Neuron (in vitro differentiated cells): ENCODE measurements around the gene EPG5.
"Not testable (repeated sequence)": the region's sequence is repeated elsewhere in the genome, so short reads cannot be mapped to it uniquely, and the experiment has no call there.

ENCODE experiments used
- H2AFZ ChIP-seq: one replicate; pipeline ENCODE4 v1.6.1; 2013; ENCODE audit warnings: low read depth, mild to moderate bottlenecking, inconsistent platforms, low read length, moderate library complexity
- H3K27me3 ChIP-seq: one replicate; pipeline ENCODE4 v1.6.1; 2013; ENCODE audit warnings: low read length; ENCODE audit not compliant: insufficient read depth
- H3K36me3 ChIP-seq: one replicate; pipeline ENCODE4 v1.6.1; 2013; ENCODE audit warnings: low read length; ENCODE audit not compliant: insufficient read depth
- H3K4me1 ChIP-seq: one replicate; pipeline ENCODE4 v1.6.1; 2013; ENCODE audit warnings: low read length; ENCODE audit not compliant: insufficient read depth
- H3K4me3 ChIP-seq: 2 replicates; pipeline ENCODE4 v1.5.1; 2013; ENCODE audit warnings: mild to moderate bottlenecking, low read length, moderate library complexity
- H3K9me3 ChIP-seq: one replicate; pipeline ENCODE4 v1.6.1; 2013; ENCODE audit warnings: low read length

Gene EPG5

DNA sequence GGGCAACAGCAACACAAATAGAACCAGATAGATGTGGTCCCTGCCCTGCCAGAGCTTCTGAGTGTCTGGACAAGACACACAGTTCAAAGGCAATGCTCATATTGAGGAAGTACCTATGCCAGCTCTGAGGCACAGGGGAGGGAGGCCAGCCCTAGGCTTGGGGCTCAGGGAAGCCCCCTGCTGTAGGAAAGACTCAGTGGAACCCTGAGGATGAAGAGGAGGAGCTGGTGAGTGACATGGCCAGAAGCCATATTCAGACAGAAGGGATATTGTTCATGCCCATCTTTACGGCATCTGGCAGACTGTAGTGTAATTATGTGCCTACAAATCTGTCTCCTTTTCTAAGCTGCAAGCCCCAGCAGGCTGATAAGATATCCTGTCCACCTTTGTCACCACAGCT is 132.8 kb downstream of the EPG5 start:
- H3K27me3 ChIP-seq: peaks cover 41% of the 10 kb centered on the region
- H3K4me3 ChIP-seq: no peak overlapping the region
- no peaks in the 10 kb centered on the region for H3K36me3 ChIP-seq
- no peaks in the 10 kb centered on the region for H3K9me3 ChIP-seq
- H2AFZ ChIP-seq: no peak overlapping the region
- H3K4me1 ChIP-seq: peaks cover 3% of the 10 kb centered on the region

DNA sequence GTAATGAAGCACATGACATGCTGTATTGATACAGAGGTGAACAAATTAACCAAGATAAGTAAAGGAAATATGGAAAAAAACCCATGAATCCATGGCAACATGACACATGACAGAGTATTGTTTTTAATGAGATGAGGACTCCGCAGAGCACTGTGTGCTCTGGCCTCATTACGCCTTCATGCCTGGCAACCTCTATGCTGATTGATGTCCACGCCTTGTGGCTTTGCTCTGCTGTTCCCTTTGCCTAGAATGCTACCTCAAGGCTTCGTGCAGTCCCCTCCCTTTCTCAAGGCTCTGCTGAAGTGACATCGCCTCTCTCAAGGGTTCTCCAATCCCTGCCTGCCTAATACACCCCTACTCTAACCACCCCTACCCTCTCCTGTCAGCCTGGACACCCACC is 133.3 kb downstream of the EPG5 start:
- Histone ChIP-seq H3K4me3 (no peak overlapping the region), H3K27me3 (peaks cover 41% of the 10 kb centered on the region), H3K36me3 (no peaks in the 10 kb centered on the region), H3K9me3 (no peaks in the 10 kb centered on the region), H2AFZ (no peak overlapping the region), H3K4me1 (peaks cover 3% of the 10 kb centered on the region)

DNA sequence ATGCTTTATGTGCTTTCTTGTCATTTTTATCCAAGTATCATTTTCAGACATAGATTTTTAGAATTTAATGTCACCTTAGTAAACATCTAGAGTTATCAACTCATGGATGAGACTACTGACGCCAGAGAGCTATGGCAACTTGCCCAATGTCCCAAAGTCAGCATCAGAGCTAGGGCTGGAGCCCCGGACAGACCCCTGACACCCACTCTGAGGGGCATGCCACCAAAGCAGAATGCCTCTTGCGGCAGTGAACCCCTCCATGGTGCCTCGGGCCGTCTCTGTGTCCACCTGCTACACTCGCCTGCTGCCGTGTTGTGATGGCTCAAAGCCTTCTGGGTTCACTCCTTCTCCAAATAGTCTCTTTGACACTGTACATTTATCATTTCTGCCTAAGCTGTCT is 136.2 kb downstream of the EPG5 start:
- Histone ChIP-seq H3K4me1 (peaks cover 11% of the 10 kb centered on the region), H3K27me3 (peaks cover 14% of the 10 kb centered on the region)

DNA sequence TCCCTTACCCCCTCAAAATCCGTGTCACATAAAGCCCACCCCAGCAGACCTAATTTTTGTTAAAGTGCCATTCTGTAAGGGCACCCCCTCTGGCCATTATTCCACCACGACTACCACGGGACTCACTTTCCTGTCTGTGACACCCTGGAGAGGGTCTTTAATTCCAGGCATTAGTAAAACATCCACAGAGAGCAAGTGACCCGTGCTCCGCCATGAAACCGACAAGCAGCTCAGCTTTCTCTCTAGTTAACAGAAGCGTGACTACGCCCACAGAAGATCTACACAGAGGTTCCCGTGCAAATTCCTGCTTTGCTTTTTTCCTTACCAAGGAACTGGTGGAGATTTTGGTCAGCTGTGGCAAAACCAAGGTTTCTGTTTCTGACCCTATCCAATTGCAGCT is 137.3 kb downstream of the EPG5 start:
- no peaks in the 10 kb centered on the region for H3K9me3 ChIP-seq
- H3K27me3 ChIP-seq: peaks cover 5% of the 10 kb centered on the region
- peaks cover 11% of the 10 kb centered on the region for H3K4me1 ChIP-seq
- H2AFZ ChIP-seq: no peak overlapping the region
- H3K36me3 ChIP-seq: no peaks in the 10 kb centered on the region
- H3K4me3 ChIP-seq: no peak overlapping the region

More for the DNA sequence above, 136.2 kb downstream of the EPG5 start:
- no peak overlapping the region for H2AFZ ChIP-seq
- no peak overlapping the region for H3K4me3 ChIP-seq
- H3K9me3 ChIP-seq: no peaks in the 10 kb centered on the region
- no peaks in the 10 kb centered on the region for H3K36me3 ChIP-seq

DNA sequence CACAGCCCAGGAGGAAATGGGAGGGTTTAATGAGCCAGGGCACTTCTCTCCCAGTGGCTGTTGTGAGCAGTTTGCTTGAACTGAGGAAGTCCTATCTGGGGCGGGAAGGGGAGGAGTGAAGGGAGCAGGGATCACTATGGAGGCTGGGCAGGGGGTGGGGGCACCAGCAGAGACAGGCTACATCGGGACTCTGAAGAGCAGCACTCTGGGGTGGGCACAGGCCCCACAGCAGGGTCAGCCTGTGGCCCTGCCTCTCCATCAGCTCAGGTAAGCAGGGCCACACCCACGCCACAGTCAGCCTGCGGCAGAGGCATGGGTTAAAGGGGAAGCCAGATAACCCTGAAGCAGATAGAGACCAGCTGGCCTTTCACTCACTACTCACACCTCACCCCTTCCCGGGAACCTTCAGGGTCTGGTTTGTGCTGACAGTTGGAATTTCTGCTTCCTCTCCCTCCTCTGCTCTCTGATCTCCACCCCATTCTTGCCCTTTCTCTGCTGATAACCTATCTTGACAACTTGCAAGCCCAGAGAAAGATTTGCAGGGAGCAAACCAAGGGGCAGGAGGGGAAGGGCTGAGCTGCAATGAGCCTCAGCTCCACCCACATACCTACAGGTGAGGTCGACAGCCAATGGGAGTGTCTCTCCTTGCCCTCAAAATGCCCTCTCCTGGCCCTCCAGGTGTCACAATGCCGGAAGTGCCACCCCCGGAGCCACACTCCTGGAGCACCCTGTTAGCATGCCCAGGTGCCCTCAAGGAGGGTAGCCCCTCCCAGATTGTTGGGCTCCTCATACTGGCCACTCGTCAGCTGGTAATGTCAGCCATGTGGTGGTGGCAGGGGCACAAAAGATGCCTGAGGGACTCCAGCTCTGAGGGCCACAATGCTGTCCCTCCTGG is 138.0 kb downstream of the EPG5 start:
- Histone ChIP-seq H3K4me1 (peaks cover 11% of the 10 kb centered on the region), H3K9me3 (no peaks in the 10 kb centered on the region), H2AFZ (no peak overlapping the region), H3K4me3 (no peak overlapping the region), H3K27me3 (no peaks in the 10 kb centered on the region), H3K36me3 (no peaks in the 10 kb centered on the region)

DNA sequence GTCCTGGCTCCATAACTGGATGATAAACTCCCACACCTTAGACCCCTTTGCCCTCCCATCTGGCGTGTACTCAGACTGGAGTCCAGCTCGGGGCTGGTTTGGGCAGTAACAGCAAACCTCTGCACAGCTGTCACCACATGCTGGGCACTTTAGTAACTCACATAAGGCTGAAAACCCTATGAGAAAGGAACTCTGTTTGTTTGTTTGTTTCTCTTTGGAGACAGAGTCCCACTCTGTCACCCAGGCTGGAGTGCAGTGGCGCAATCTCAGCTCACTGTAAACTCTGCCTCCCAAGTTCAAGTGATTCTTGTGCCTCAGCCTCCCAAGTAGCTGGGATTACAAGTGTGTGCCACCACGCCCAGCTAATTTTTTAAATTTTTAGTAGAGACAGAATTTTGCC is 140.4 kb downstream of the EPG5 start:
- not testable (repeated sequence) for H3K36me3 ChIP-seq, H3K4me3 ChIP-seq, H3K27me3 ChIP-seq, H3K9me3 ChIP-seq, H2AFZ ChIP-seq
- peaks cover 11% of the 10 kb centered on the region for H3K4me1 ChIP-seq

DNA sequence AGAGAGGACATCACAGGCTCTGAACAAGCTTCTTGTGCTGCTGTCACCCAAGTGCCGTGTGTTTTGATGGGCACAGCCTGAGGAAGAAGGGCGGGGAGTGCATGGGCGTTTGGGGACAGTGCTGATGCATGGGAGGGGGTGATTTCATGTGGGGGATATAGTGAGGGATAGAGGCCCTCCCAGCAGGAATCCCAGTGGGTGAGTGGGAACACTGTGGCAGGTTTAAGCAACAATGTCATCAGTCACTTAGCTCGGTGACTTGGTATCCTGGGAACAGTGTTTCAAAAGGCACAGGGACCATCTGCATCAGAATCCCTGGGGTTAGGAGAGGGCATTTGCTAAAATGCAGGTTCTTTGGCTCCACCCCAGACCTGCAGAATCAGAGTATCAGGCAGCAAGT is 141.0 kb downstream of the EPG5 start:
- Histone ChIP-seq H3K27me3 (no peaks in the 10 kb centered on the region), H3K4me3 (no peak overlapping the region), H3K9me3 (no peaks in the 10 kb centered on the region)

DNA sequence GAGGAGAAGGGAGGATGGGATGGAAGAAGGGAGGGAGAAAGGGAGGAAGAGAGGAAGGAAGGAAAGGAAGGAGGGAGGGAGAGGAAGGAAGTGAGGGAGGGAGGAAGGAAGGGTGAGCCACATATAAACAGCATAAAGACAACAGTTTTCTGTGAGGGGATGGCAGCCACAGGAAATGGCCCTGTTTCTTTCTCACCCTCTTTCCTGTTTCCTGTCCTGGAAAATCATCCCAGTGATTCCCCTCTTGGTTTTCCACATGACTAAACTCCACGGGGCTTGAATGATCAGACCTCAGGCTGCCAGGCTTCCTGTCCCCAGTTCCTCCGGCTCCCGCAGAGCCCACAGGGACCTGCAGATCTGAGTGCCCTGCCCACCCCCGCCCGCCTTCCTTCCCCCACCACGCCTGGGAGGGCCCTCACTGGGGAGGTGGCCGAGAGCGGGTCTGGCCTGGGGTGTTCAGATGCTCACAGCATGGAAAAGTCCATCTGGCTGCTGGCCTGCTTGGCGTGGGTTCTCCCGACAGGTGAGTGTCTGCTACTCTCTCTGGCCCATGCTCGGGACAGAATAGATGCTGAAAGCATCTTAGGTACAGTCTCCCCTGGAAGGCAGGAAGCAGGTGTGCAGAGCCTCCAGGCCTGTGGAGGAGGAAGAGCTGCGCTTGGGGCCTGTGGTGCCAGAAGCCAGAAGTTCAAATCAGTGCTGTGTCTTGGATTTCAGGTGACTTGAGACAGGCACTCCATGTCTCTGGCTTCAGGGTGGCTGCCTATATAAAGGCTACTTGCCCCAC is 141.7 kb downstream of the EPG5 start, which contains the start of gene SIGLEC15:
SIGLEC15 (plus strand) TSS at position 418 of the 787 bp plus-strand sequence; CDS start at position 472, 54 bp downstream.
- H2AFZ ChIP-seq: no peak within 1 kb of the TSS
- H3K9me3 ChIP-seq: no peaks in the 10 kb centered on the region
- H3K4me1 ChIP-seq: peaks cover 11% of the 10 kb centered on the region
- no peaks in the 10 kb centered on the region for H3K36me3 ChIP-seq
- H3K4me3 ChIP-seq: no peak within 1 kb of the TSS
- no peaks in the 10 kb centered on the region for H3K27me3 ChIP-seq

More for the DNA sequence above, 141.0 kb downstream of the EPG5 start:
- H2AFZ ChIP-seq: no peak overlapping the region
- peaks cover 11% of the 10 kb centered on the region for H3K4me1 ChIP-seq
- no peaks in the 10 kb centered on the region for H3K36me3 ChIP-seq

DNA sequence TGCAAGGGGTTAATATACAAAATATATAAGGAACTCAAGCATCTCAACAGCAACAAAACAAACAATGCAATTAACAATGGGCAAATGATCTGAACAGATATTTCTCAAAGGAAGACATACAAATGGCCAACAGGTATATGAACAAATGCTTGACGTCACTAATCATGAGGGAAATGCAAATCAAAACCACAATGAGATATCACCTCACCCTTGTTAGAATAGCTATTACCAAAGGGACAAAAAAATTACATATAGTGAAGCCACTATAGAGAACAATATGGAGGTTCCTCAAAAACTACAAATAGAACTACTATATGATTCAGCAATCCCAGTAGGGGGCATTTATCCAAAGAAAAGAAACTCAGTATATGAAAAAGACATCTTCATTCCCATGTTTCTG is 145.4 kb downstream of the EPG5 start:
- Histone ChIP-seq H3K36me3 (no peaks in the 10 kb centered on the region), H3K9me3 (no peaks in the 10 kb centered on the region), H3K4me1 (no peaks in the 10 kb centered on the region), H2AFZ (no peak overlapping the region), H3K4me3 (no peak overlapping the region), H3K27me3 (no peaks in the 10 kb centered on the region)

DNA sequence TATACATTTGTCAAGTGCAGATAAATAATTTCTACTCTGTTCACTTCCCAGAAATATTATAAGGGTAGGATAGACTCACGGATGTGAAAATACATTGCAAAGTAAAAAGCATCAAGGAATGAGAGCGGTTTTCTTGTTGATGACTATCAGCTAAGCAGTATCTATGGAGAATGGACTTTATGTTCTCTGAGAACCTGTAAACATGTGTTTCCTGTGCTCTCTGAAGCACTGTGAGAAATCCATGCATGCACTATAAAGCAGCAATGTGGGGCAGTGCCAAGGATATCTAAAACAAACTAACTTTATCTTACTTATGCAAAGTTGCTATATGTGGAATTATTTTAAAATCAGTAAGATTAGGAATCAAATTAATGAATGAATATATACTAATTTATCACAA is 146.1 kb downstream of the EPG5 start:
- H3K4me3 ChIP-seq: no peak overlapping the region
- no peaks in the 10 kb centered on the region for H3K36me3 ChIP-seq
- H3K27me3 ChIP-seq: no peaks in the 10 kb centered on the region
- H2AFZ ChIP-seq: no peak overlapping the region
- H3K9me3 ChIP-seq: no peaks in the 10 kb centered on the region
- H3K4me1 ChIP-seq: no peaks in the 10 kb centered on the region

DNA sequence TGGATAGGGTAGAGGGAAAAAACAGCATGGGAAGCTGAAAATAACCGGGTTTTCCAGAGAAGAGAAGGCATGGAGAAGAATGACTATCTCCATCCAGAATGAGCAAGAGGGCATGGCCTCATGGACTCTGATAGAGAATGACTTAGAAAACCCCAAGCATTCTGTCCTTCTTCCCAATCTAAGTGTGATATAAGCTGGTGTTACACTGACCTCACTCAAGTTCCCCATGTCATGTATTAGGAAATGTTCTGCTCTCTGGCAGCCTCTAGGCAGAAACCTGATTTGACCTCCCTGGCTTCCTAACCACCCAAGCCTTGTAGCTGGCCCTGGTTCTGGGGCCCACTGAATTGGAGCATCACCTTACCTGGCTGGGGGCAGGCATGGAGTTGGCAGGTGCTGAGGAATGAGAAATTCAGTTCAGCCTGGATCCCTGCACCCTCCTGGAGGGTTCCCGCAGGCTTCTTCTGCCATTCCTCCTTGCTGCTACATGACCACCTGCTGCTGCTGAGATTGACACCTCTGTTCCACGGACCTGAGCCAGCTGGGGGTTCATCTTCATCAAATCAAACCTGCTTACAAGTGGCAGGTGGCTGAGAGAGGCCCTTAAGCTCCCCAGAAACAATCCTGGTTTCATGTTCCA is 146.9 kb downstream of the EPG5 start:
- Histone ChIP-seq H3K36me3 (no peaks in the 10 kb centered on the region), H3K9me3 (no peaks in the 10 kb centered on the region), H2AFZ (no peak overlapping the region), H3K4me3 (no peak overlapping the region), H3K27me3 (no peaks in the 10 kb centered on the region), H3K4me1 (no peaks in the 10 kb centered on the region)

DNA sequence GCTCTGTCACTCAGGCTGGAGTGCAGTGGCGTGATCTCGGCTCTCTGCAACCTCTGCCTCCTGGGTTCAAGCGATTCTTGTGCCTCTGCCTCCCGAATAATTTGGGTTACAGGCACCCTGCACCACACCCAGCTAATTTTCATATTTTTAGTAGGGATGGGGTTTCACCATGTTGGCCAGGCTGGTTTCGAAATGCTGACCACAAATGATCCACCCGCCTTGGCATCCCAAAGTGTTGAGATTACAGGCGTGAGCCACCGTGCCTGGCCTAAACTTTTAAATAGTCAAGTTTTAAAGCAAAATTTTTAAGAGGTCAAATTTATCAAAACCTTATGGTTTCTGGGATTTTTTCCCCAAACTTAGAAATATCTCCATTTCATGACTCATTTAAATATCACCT is 148.4 kb downstream of the EPG5 start:
- H3K4me1 ChIP-seq, H3K27me3 ChIP-seq, H3K4me3 ChIP-seq, H2AFZ ChIP-seq, H3K36me3 ChIP-seq, H3K9me3 ChIP-seq: not testable (repeated sequence)

DNA sequence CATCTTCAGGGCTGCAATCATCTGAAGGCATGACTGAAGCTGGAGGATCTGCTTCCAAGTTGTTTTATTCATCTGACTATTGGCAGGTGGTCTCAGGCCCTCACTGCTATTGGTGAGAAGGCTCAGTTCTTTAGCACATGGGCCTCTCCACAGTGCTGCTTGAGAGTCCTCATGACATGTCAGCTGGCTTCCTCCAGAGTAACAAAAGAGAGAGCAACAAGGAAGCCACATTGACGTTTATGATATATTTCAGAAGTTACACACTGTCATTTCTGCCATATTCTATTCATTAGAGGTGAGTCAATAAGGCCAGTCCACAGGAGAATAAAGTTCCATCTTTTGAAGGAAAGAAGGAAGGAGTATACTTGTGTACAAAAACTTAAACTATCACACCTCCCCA is 149.6 kb downstream of the EPG5 start:
- no peaks in the 10 kb centered on the region for H3K9me3 ChIP-seq
- no peaks in the 10 kb centered on the region for H3K36me3 ChIP-seq
- no peak overlapping the region for H3K4me3 ChIP-seq
- no peaks in the 10 kb centered on the region for H3K27me3 ChIP-seq
- H2AFZ ChIP-seq: no peak overlapping the region
- no peaks in the 10 kb centered on the region for H3K4me1 ChIP-seq
